ENCODE measurements around the gene NANOG.

GRCh38 chr12:7784701-7785100 is 4.5 kb upstream of the NANOG start:
- TF ChIP-seq CTCF (IDR thresholded peaks at IDR 0.05; ENCODE audit: insufficient read depth, low read depth, low read length) (no peak), EZH2 (IDR thresholded peaks at IDR 0.05; ENCODE audit: insufficient read depth, low read length) (no peak)

All from astrocyte (in vitro differentiated cells and primary cell).